Fibroblast of gingiva (primary cell): ENCODE measurements around the gene RPTOR.

Experiments used
- DNase-seq: peaks from one replicate; pipeline ENCODE4 v3.0.0-alpha.2; 2011; ENCODE audit warnings: low read depth

RPTOR gene

GRCh38 chr17:80948019-80948975, 403.7 kb downstream of the RPTOR start:
- no peak for DNase-seq

GRCh38 chr17:80948976-80949450, 404.4 kb downstream of the RPTOR start:
- DNase-seq: no peak

GRCh38 chr17:80949451-80950421, 405.1 kb downstream of the RPTOR start:
- DNase-seq: no peak

- no peak for DNase-seq
These were observed 406.0 kb downstream of the RPTOR start for GRCh38 chr17:80950466-80951120.

GRCh38 chr17:80951121-80952090, 406.8 kb downstream of the RPTOR start:
- no peak for DNase-seq

- DNase-seq: no peak
These were observed 407.7 kb downstream of the RPTOR start for GRCh38 chr17:80952291-80952690.

GRCh38 chr17:80953471-80954315, 409.1 kb downstream of the RPTOR start:
- no peak for DNase-seq

- DNase-seq: no peak
These were observed 410.4 kb downstream of the RPTOR start for GRCh38 chr17:80955078-80955477.

- no peak for DNase-seq
These were observed 411.1 kb downstream of the RPTOR start for GRCh38 chr17:80955671-80956280.

- DNase-seq: no peak
These were observed 411.9 kb downstream of the RPTOR start for GRCh38 chr17:80956321-80957190.

- DNase-seq: no peak
These were observed 412.9 kb downstream of the RPTOR start for GRCh38 chr17:80957461-80957941.

GRCh38 chr17:80959330-80960036, 414.8 kb downstream of the RPTOR start:
- DNase-seq: peak; percentile 89

GRCh38 chr17:80960037-80960796, 415.6 kb downstream of the RPTOR start:
- DNase-seq: no peak

- DNase-seq: no peak
These were observed 416.3 kb downstream of the RPTOR start for GRCh38 chr17:80960797-80961452.

GRCh38 chr17:80961541-80962330, 417.1 kb downstream of the RPTOR start:
- no peak for DNase-seq
